ENCODE data around the gene TARBP2. TPM values are rescaled to one million over a fixed set of nuclear protein-coding genes. Genes with fewer than 3 reads are reported as not detected.

Gene TARBP2, protein sequence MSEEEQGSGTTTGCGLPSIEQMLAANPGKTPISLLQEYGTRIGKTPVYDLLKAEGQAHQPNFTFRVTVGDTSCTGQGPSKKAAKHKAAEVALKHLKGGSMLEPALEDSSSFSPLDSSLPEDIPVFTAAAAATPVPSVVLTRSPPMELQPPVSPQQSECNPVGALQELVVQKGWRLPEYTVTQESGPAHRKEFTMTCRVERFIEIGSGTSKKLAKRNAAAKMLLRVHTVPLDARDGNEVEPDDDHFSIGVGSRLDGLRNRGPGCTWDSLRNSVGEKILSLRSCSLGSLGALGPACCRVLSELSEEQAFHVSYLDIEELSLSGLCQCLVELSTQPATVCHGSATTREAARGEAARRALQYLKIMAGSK
- total RNA-seq: 46.6 and 60.2 TPM in 2 replicates

DNA sequence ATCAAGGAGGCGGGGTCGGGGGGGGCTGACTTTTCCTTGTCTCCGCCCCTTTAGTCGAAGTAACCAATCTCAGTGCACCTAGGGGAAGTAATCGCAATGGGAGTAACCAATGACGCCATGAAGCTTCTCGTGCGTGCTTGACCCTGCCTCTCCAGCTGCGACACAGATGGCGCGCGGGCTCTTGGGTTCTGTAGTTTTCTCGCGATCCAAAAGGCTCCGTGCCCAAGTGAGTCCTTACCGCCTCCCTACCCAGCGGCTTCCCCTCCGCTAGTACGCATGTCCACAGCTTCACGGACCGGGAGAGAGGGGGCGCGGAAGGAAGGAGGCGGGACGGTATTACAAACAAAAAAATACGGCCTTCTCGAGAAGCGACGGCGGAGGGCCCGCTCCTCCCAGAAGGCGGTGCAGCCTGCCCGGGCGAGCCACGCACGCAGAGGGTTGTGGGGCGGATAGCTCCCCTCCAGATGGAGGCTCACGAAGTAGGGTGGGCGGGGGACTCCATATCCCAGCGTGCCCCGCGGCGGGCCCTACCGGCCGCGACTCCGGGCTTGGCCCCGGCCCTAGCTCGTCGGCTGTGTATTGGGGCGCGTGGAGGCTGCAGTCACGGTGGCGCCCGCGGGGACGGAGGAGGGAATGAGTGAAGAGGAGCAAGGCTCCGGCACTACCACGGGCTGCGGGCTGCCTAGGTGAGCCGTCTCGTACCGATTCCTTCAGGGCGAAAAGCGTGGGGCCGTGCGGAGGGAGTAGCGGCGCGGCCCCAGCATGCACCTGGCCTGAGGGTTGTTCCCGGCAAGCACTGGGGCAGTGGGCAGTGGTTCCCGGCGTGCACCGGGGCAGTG is at the start of gene TARBP2:
Gene TARBP2 (plus strand): TSS at position 508 of the 839 bp plus-strand sequence. CDS start 126 bp downstream, at position 634.

GRCh38 chr12:53451661-53452158 is 49.4 kb upstream of the TARBP2 start, which contains the start of gene PCBP2:
Gene PCBP2, plus strand, starts transcription at chr12:53452102. Its CDS starts 2,699 bp downstream, at chr12:53454801.

DNA sequence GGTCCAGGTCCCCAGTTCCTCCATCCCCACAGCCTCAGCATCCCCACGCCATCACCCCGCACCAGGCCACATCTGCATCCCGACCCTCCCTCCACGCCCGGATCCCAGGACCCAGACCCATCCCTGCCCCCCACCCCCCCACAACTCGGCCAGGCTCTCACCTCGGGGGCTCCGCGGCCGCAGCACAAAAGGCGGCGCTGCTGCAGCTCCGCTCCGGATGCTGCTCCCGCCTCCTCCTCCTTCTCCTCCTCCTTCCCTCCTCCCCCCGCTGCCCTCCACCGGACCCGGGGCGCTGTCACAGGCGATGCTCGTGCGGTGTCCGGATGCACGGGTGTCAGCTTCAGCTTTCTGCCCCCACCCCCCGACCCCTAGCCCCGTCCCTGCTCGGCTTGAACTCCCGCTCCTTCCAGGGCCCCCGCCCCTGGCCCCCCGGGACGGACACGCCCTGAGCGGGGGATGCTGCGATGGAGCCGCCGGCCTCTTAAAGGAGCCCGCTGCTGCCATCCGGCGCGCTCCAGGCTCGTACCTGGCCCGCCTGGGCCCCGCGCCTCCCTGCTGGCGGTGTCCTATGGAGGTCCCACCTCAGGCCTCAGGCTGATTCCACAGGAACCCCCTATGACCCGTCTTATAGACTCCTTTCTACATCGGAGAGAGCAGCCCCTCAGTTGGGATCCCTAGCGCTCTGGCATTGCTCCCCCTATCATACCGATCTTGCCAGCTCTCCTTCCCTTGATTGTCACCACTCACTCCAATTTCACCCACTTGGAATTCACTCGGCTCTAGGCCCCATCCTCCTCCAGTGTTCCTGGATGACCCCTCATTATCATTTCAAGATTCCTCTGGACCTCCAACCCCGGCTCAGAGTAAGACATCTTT is 1.6 kb upstream of the TARBP2 start, which contains the start of gene MAP3K12:
Gene MAP3K12 (minus strand): TSS at position 193 of the 876 bp plus-strand sequence. CDS start 12,067 bp downstream, outside the sequence.

DNA sequence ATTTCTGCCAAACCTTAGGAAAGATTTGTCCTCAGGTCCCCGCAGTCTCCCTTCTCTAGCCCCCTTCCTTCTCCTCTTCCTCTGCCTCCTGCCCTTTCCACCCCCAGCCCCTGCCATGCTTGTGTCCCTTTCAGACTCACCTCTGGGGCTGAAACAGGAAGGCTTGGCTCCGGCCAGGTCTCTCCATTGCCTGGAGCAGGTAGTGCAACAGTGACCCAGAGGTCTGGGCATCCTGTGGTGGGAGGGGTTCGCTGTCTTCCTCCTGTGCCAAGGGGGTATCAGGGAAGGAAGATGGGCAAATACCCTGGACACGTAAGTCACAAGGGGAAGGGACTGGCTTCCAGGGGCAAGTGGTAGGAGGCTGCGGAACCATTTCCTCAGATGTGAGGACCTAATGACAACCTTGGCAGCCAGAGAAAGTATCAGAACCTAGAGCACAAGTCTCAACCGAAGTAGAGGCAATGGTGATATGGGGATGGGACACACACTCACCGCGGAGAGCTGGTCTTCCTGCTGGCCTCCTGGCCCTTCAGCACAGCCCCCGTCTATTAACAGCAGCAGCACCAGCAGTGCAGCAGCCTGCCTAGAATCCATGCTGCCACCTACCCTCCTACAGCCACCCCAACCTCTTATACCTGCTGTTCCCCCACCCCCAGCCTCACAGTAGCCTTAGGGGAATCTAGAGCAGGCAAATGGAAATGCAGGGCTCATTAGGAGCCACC is 6.0 kb downstream of the TARBP2 start, which contains the start of gene NPFF:
Gene NPFF (minus strand): TSS at position 604 of the 722 bp plus-strand sequence. CDS start 10 bp downstream, at position 594.

Other genes with a start within 250 kb of the TARBP2 start
- gene ESPL1, start 233.0 kb upstream of the TARBP2 start, total RNA-seq: 4.2 and 13.4 TPM in 2 replicates
- gene PFDN5, start 205.7 kb upstream of the TARBP2 start, total RNA-seq: 293 and 448 TPM in 2 replicates
- gene MYG1, start 201.6 kb upstream of the TARBP2 start, total RNA-seq: 45.6 and 58.9 TPM in 2 replicates
- 44.6 and 56.0 TPM in 2 replicates for gene AAAS, start 179.7 kb upstream of the TARBP2 start, total RNA-seq
- 0.25 TPM in 1 of 2 replicates, not detected in the other for gene SP7, start 164.9 kb upstream of the TARBP2 start, total RNA-seq
- 25.9 and 34.1 TPM in 2 replicates for gene SP1, start 121.1 kb upstream of the TARBP2 start, total RNA-seq
- not detected in 2 replicates for gene AMHR2, start 77.4 kb upstream of the TARBP2 start, total RNA-seq
- gene PRR13, start 59.5 kb upstream of the TARBP2 start, total RNA-seq: 25.2 and 26.2 TPM in 2 replicates
- 229 and 290 TPM in 2 replicates for gene PCBP2, start 49.2 kb upstream of the TARBP2 start, total RNA-seq
- 27.3 and 42.9 TPM in 2 replicates for gene MAP3K12, start 1.8 kb upstream of the TARBP2 start, total RNA-seq
- not detected in 2 replicates for gene NPFF, start 6.2 kb downstream of the TARBP2 start, total RNA-seq
- gene ATF7, start 125.1 kb downstream of the TARBP2 start, total RNA-seq: 8.2 and 13.4 TPM in 2 replicates
- gene ATP5MC2, start 174.8 kb downstream of the TARBP2 start, total RNA-seq: 91.0 and 131 TPM in 2 replicates
- 62.5 and 105 TPM in 2 replicates for gene CALCOCO1, start 226.2 kb downstream of the TARBP2 start, total RNA-seq

Data from uterine smooth muscle cell (primary cell).